ENCODE measurements around the gene B3GNT5. TPM values are rescaled to one million over a fixed set of nuclear protein-coding genes. Genes with fewer than 3 reads are reported as not detected.

B3GNT5 gene, protein sequence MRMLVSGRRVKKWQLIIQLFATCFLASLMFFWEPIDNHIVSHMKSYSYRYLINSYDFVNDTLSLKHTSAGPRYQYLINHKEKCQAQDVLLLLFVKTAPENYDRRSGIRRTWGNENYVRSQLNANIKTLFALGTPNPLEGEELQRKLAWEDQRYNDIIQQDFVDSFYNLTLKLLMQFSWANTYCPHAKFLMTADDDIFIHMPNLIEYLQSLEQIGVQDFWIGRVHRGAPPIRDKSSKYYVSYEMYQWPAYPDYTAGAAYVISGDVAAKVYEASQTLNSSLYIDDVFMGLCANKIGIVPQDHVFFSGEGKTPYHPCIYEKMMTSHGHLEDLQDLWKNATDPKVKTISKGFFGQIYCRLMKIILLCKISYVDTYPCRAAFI
- 6.9 TPM for total RNA-seq (ENCODE audit: unreplicated experiment)
- long read RNA-seq, result 0 reads

DNA sequence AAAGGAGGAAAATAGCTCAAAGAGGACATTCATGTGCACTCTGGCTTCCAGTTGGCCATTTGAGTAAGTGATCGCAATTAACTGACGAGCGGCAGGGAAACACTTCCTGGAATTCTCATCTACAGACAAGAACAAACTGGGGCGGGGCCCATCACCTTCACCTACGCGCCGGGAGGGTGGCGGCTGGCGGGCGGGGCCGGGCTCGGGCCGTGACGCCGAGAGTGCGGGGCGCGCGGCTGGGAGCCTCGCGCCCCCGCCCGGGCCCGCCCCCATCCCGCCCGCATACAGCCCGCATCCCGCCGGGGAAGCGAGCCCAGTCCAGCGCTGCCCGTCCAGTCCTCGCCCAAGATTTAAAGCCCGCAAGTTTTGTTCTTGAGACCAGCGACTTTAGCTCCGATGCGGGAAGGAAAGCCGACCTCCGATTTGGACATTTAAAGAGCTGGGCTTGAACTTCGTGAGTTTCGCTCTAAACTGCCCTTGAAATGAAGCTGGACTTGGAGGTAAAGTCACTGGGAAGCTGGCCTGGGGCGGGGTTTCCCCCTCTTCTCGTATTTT is at the start of gene B3GNT5:
Gene B3GNT5 (plus strand): TSS at position 281 of the 555 bp plus-strand sequence. CDS start 16,546 bp downstream, outside the sequence.
- peak within 1 kb of the TSS; percentile 85 for H3K4me3 Mint-ChIP-seq (ENCODE audit: unreplicated experiment)
- DNase-seq (ENCODE audit: low spot score), result peak; percentile 12
- no peaks in the 10 kb centered on the region for H3K9me3 Mint-ChIP-seq (ENCODE audit: unreplicated experiment)
- peaks cover 4% of the 10 kb centered on the region for H3K4me1 Mint-ChIP-seq (ENCODE audit: unreplicated experiment)
- peaks cover 3% of the 10 kb centered on the region for H3K36me3 Mint-ChIP-seq (ENCODE audit: low read depth, unreplicated experiment)
- no peak within 1 kb of the TSS for H3K27ac Mint-ChIP-seq (ENCODE audit: unreplicated experiment)
- H3K27me3 Mint-ChIP-seq (ENCODE audit: unreplicated experiment), result peaks cover 8% of the 10 kb centered on the region
- TF ChIP-seq, protein P1, sequence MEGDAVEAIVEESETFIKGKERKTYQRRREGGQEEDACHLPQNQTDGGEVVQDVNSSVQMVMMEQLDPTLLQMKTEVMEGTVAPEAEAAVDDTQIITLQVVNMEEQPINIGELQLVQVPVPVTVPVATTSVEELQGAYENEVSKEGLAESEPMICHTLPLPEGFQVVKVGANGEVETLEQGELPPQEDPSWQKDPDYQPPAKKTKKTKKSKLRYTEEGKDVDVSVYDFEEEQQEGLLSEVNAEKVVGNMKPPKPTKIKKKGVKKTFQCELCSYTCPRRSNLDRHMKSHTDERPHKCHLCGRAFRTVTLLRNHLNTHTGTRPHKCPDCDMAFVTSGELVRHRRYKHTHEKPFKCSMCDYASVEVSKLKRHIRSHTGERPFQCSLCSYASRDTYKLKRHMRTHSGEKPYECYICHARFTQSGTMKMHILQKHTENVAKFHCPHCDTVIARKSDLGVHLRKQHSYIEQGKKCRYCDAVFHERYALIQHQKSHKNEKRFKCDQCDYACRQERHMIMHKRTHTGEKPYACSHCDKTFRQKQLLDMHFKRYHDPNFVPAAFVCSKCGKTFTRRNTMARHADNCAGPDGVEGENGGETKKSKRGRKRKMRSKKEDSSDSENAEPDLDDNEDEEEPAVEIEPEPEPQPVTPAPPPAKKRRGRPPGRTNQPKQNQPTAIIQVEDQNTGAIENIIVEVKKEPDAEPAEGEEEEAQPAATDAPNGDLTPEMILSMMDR (IDR thresholded peaks at IDR 0.05; ENCODE audit: unreplicated experiment), result no peak

DNA sequence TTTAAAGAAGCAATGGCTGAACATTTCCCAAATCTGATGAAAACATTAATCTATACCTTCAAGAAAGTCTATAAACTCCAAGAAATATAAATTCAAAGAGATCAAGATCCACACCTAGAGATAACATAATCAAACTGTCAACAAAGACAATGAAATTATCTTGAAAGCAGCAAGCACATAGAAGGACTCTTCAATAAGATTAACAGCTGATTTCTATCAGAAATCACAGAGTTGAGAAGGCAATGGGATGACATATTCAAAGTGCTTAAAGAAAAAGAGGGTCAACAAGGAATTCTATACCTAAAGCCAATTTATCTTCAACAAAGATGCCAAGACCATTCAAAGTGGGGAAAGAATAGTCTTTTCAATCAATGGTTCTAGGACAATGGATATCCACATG is 49.4 kb upstream of the B3GNT5 start:
- H3K27ac Mint-ChIP-seq (ENCODE audit: unreplicated experiment), result no peak overlapping the region
- DNase-seq (ENCODE audit: low spot score), result no peak
- H3K27me3 Mint-ChIP-seq (ENCODE audit: unreplicated experiment), result no peaks in the 10 kb centered on the region
- TF ChIP-seq, protein P1 (IDR thresholded peaks at IDR 0.05; ENCODE audit: unreplicated experiment), result no peak
- no peaks in the 10 kb centered on the region for H3K36me3 Mint-ChIP-seq (ENCODE audit: low read depth, unreplicated experiment)
- H3K4me1 Mint-ChIP-seq (ENCODE audit: unreplicated experiment), result no peaks in the 10 kb centered on the region
- H3K9me3 Mint-ChIP-seq (ENCODE audit: unreplicated experiment), result no peaks in the 10 kb centered on the region
- H3K4me3 Mint-ChIP-seq (ENCODE audit: unreplicated experiment), result no peak overlapping the region

DNA sequence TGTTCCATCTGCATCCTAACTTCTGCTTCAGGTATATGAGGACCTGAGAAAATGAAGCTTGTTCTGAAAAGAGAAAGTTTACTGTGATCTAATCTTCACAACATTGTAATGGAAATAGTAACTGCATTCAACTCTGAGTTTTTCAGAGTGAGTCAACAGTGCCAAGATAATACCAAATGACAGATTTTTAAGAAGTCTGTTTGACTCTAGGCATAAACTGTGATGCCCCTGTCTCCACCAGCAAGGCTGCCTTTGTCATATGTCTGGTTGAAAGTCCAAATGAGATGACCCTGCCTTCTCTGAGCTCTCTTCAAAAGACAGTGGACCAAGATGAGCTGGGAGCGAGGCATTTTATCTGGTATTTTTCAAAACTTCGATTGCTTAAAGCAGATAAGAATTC is 44.8 kb upstream of the B3GNT5 start:
- H3K27ac Mint-ChIP-seq (ENCODE audit: unreplicated experiment), result no peak overlapping the region
- peaks cover 3% of the 10 kb centered on the region for H3K36me3 Mint-ChIP-seq (ENCODE audit: low read depth, unreplicated experiment)
- peaks cover 1% of the 10 kb centered on the region for H3K27me3 Mint-ChIP-seq (ENCODE audit: unreplicated experiment)
- no peak for DNase-seq (ENCODE audit: low spot score)
- no peak overlapping the region for H3K4me3 Mint-ChIP-seq (ENCODE audit: unreplicated experiment)
- H3K9me3 Mint-ChIP-seq (ENCODE audit: unreplicated experiment), result no peaks in the 10 kb centered on the region
- TF ChIP-seq, protein P1 (IDR thresholded peaks at IDR 0.05; ENCODE audit: unreplicated experiment), result no peak
- peaks cover 17% of the 10 kb centered on the region for H3K4me1 Mint-ChIP-seq (ENCODE audit: unreplicated experiment)

DNA sequence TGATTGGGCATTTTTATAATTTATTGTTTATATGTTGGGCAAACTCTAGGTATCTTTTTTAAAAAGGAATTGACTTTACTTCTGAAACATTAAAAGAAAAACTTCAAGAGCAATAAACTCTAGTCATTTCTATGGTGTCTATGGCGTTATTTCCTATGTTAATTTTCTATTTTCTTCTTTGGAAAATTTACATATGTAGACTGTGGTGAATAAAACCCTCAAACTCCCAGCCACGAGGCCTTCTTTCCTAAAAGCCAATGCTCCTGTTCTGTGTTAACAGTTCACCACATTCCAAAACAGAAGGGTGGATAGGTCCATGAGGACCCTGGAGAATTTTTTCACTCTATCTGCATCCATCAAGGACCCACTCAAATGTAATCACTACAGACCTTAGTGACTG is 44.3 kb upstream of the B3GNT5 start:
- H3K9me3 Mint-ChIP-seq (ENCODE audit: unreplicated experiment), result no peaks in the 10 kb centered on the region

More for the DNA sequence above, 44.3 kb upstream of the B3GNT5 start:
- TF ChIP-seq, protein P1 (IDR thresholded peaks at IDR 0.05; ENCODE audit: unreplicated experiment), result no peak
- Mint-ChIP-seq H3K27ac (ENCODE audit: unreplicated experiment) (no peak overlapping the region), H3K4me3 (ENCODE audit: unreplicated experiment) (no peak overlapping the region), H3K27me3 (ENCODE audit: unreplicated experiment) (peaks cover 1% of the 10 kb centered on the region), H3K36me3 (ENCODE audit: low read depth, unreplicated experiment) (peaks cover 3% of the 10 kb centered on the region), H3K4me1 (ENCODE audit: unreplicated experiment) (peaks cover 17% of the 10 kb centered on the region)
- no peak for DNase-seq (ENCODE audit: low spot score)
